ENCODE data around the gene SNX8. TPM values are rescaled to one million over a fixed set of nuclear protein-coding genes. Genes with fewer than 3 reads are reported as not detected.

SNX8 gene, protein sequence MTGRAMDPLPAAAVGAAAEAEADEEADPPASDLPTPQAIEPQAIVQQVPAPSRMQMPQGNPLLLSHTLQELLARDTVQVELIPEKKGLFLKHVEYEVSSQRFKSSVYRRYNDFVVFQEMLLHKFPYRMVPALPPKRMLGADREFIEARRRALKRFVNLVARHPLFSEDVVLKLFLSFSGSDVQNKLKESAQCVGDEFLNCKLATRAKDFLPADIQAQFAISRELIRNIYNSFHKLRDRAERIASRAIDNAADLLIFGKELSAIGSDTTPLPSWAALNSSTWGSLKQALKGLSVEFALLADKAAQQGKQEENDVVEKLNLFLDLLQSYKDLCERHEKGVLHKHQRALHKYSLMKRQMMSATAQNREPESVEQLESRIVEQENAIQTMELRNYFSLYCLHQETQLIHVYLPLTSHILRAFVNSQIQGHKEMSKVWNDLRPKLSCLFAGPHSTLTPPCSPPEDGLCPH
- total RNA-seq (126 and 144 TPM in 2 replicates), polyA plus RNA-seq (27.6 and 64.4 TPM in 2 replicates), polyA minus RNA-seq (50.9 and 55.7 TPM in 2 replicates)
- total RNA-seq (2013): 23.2 TPM

DNA sequence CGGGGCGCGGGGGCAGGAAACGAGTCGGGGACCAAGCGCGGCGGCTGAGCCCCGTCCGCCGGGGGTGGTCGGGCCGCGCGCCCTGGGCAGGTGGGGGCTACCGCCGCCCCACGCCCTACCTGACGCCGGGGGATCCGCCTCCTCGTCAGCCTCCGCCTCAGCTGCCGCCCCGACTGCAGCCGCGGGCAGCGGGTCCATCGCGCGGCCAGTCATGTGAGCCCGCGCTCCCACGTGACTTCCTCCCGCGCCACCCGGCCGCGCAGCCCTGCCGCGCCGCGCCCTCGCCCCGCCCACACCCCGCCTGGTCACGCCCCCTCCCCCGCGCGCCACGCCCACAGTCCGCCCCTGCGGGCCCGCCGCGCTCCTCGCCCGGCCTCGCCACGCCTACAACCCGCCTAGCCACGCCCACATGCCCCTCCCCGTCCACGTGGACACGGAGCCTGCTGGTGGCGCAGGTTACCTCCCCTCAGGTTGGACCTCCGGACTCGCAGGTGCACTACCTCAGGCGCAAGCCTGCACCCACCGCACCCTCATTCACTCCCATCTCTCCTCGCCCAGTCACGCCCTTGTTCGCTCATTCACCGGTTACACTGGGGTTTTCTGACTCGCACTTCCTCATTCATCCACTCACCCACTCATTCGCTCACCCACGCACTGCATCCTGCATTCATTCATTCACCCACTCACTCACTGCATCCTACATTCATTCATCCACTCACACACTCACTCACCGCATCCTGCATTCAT is at the start of gene SNX8:
Gene SNX8 (minus strand): TSS at position 233 of the 747 bp plus-strand sequence. CDS start 20 bp downstream, at position 213.
- peak within 1 kb of the TSS; percentile 97 for H3K27ac Mint-ChIP-seq
- ATAC-seq (ENCODE audit: low read depth) (peak; percentile 78), DNase-seq (peak; percentile 98)
- H3K36me3 ChIP-seq (replicated peaks in 1 of 2; ENCODE audit: control extremely low read depth in 1 of 2, control insufficient read depth in 1 of 2, extremely low read depth in 1 of 2, insufficient read depth in 2 of 2, low read length in 1 of 2): peaks cover 0 to 7% of the 10 kb centered on the region in 2 experiments
- no peaks in the 10 kb centered on the region for H3K27me3 ChIP-seq (replicated peaks in 1 of 4; ENCODE audit: control extremely low read depth in 1 of 4, control insufficient read depth in 3 of 4, insufficient read depth in 4 of 4, low read length in 3 of 4)
- peaks cover 0 to 15% (median 0%) of the 10 kb centered on the region in 3 donors for H3K9me3 ChIP-seq (ENCODE audit: control extremely low read depth in 1 of 3, control insufficient read depth in 2 of 3, insufficient read depth in 1 of 3, low read length in 2 of 3)
- H3K4me3 ChIP-seq (ENCODE audit: control extremely low read depth in 1 of 5, extremely low read depth in 1 of 5, insufficient read depth in 1 of 5, low read depth in 2 of 5, low read length in 4 of 5): peak within 1 kb of the TSS; percentile 67 to 94 (median 81)
- peak within 1 kb of the TSS; percentile 92 for H3K4me2 ChIP-seq (replicated peaks; ENCODE audit: low read depth, low read length, poor library complexity, severe bottlenecking)
- H2AFZ ChIP-seq (ENCODE audit: insufficient read depth, low read depth, low read length, poor library complexity, severe bottlenecking): peak within 1 kb of the TSS; percentile 73
- H3K4me1 Mint-ChIP-seq: peaks cover 39% of the 10 kb centered on the region
- H3K9ac ChIP-seq (ENCODE audit: low read length): peak within 1 kb of the TSS; percentile 90
- CTCF ChIA-PET: interaction anchor here (1.6 to 2.2 kb wide), 2 partner anchors 14 to 33 kb away, joined by 4 to 10 read pairs; no protein-coding TSS in a partner anchor
- H4K20me1 ChIP-seq (ENCODE audit: control insufficient read depth, insufficient read depth, low read length, poor library complexity, severe bottlenecking): no peaks in the 10 kb centered on the region
- POLR2A ChIA-PET: interaction anchor here (0.5 to 1.3 kb wide), 2 partner anchors 40 to 213 kb away, joined by 5 to 11 read pairs; no protein-coding TSS in a partner anchor
- peaks cover 30 to 58% of the 10 kb centered on the region in 2 donors for H3K4me1 ChIP-seq (ENCODE audit: control insufficient read depth in 2 of 2, insufficient read depth in 2 of 2, low read length in 2 of 2)
- TF ChIP-seq, protein P1, sequence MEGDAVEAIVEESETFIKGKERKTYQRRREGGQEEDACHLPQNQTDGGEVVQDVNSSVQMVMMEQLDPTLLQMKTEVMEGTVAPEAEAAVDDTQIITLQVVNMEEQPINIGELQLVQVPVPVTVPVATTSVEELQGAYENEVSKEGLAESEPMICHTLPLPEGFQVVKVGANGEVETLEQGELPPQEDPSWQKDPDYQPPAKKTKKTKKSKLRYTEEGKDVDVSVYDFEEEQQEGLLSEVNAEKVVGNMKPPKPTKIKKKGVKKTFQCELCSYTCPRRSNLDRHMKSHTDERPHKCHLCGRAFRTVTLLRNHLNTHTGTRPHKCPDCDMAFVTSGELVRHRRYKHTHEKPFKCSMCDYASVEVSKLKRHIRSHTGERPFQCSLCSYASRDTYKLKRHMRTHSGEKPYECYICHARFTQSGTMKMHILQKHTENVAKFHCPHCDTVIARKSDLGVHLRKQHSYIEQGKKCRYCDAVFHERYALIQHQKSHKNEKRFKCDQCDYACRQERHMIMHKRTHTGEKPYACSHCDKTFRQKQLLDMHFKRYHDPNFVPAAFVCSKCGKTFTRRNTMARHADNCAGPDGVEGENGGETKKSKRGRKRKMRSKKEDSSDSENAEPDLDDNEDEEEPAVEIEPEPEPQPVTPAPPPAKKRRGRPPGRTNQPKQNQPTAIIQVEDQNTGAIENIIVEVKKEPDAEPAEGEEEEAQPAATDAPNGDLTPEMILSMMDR (IDR thresholded peaks at IDR 0.05): no peak
- TF ChIP-seq EZH2 (IDR thresholded peaks at IDR 0.05; ENCODE audit: borderline replicate concordance, insufficient read depth, low read depth, low read length, poor library complexity, severe bottlenecking): no peak
- intact Hi-C loops (cut with micrococcal nuclease): loop anchor here (1.0 to 5.0 kb wide), 8 partner anchors 15 to 744 kb away; partner anchors contain the start of genes CHST12, EIF3B and PSMG3
- peak within 1 kb of the TSS; percentile 95 to 96 for H3K27ac ChIP-seq (ENCODE audit: low read length in 2 of 2)
- no peaks in the 10 kb centered on the region for H3K9me3 Mint-ChIP-seq (ENCODE audit: insufficient read depth)
- H3K79me2 ChIP-seq (ENCODE audit: control insufficient read depth, insufficient read depth, low read length): peaks cover 46% of the 10 kb centered on the region
- 1% methylated on average over 78 of the region's 78 CpGs for WGBS (ENCODE audit: insufficient coverage)
- no peak within 1 kb of the TSS for H3K4me3 Mint-ChIP-seq
- H3K27me3 Mint-ChIP-seq: no peaks in the 10 kb centered on the region

Measured in B cell (primary cell).